ENCODE results near the gene CTBP2.

Gene CTBP2

GRCh38 chr10:124983321-124983720 is 177.0 kb downstream of the CTBP2 start:
- no peak overlapping the region for H3K4me3 ChIP-seq (ENCODE audit: low read length)
- no peak for DNase-seq (ENCODE audit: low read depth, low spot score)

- no peak for DNase-seq (ENCODE audit: low read depth, low spot score)
- H3K4me3 ChIP-seq (ENCODE audit: low read length): no peak overlapping the region
Measured at GRCh38 chr10:124978376-124978725, 182.0 kb downstream of the CTBP2 start.

GRCh38 chr10:124977648-124978375 is 182.6 kb downstream of the CTBP2 start:
- no peak overlapping the region for H3K4me3 ChIP-seq (ENCODE audit: low read length)
- DNase-seq (ENCODE audit: low read depth, low spot score): no peak

GRCh38 chr10:124977161-124977560 is 183.2 kb downstream of the CTBP2 start:
- no peak overlapping the region for H3K4me3 ChIP-seq (ENCODE audit: low read length)
- DNase-seq (ENCODE audit: low read depth, low spot score): no peak

- no peak overlapping the region for H3K4me3 ChIP-seq (ENCODE audit: low read length)
- no peak for DNase-seq (ENCODE audit: low read depth, low spot score)
Measured at GRCh38 chr10:124975977-124976514, 184.3 kb downstream of the CTBP2 start.

- no peak for DNase-seq (ENCODE audit: low read depth, low spot score)
- no peak overlapping the region for H3K4me3 ChIP-seq (ENCODE audit: low read length)
Measured at GRCh38 chr10:124974131-124974530, 186.2 kb downstream of the CTBP2 start.

- no peak overlapping the region for H3K4me3 ChIP-seq (ENCODE audit: low read length)
- DNase-seq (ENCODE audit: low read depth, low spot score): no peak
Measured at GRCh38 chr10:124972637-124973036, 187.7 kb downstream of the CTBP2 start.

GRCh38 chr10:124971276-124971675 is 189.1 kb downstream of the CTBP2 start:
- DNase-seq (ENCODE audit: low read depth, low spot score): peak; percentile 25
- H3K4me3 ChIP-seq (ENCODE audit: low read length): no peak overlapping the region

- no peak overlapping the region for H3K4me3 ChIP-seq (ENCODE audit: low read length)
- no peak for DNase-seq (ENCODE audit: low read depth, low spot score)
Measured at GRCh38 chr10:124967255-124967654, 193.1 kb downstream of the CTBP2 start.

GRCh38 chr10:124966008-124966407 is 194.4 kb downstream of the CTBP2 start:
- H3K4me3 ChIP-seq (ENCODE audit: low read length): no peak overlapping the region
- DNase-seq (ENCODE audit: low read depth, low spot score): no peak

- no peak overlapping the region for H3K4me3 ChIP-seq (ENCODE audit: low read length)
- no peak for DNase-seq (ENCODE audit: low read depth, low spot score)
Measured at GRCh38 chr10:124963866-124964720, 196.3 kb downstream of the CTBP2 start.

GRCh38 chr10:124962421-124962820 is 197.9 kb downstream of the CTBP2 start:
- H3K4me3 ChIP-seq (ENCODE audit: low read length): no peak overlapping the region
- no peak for DNase-seq (ENCODE audit: low read depth, low spot score)

- no peak for DNase-seq (ENCODE audit: low read depth, low spot score)
- H3K4me3 ChIP-seq (ENCODE audit: low read length): no peak overlapping the region
Measured at GRCh38 chr10:124961248-124961570, 199.2 kb downstream of the CTBP2 start.

- DNase-seq (ENCODE audit: low read depth, low spot score): no peak
- H3K4me3 ChIP-seq (ENCODE audit: low read length): no peak overlapping the region
Measured at GRCh38 chr10:124959564-124959963, 200.8 kb downstream of the CTBP2 start.

- no peak for DNase-seq (ENCODE audit: low read depth, low spot score)
- no peak overlapping the region for H3K4me3 ChIP-seq (ENCODE audit: low read length)
Measured at GRCh38 chr10:124957404-124957947, 202.9 kb downstream of the CTBP2 start.

GRCh38 chr10:124956764-124957163 is 203.6 kb downstream of the CTBP2 start:
- DNase-seq (ENCODE audit: low read depth, low spot score): no peak
- H3K4me3 ChIP-seq (ENCODE audit: low read length): no peak overlapping the region

GRCh38 chr10:124955868-124956267 is 204.5 kb downstream of the CTBP2 start:
- DNase-seq (ENCODE audit: low read depth, low spot score): no peak
- no peak overlapping the region for H3K4me3 ChIP-seq (ENCODE audit: low read length)

GRCh38 chr10:124955243-124955642 is 205.1 kb downstream of the CTBP2 start:
- no peak overlapping the region for H3K4me3 ChIP-seq (ENCODE audit: low read length)
- DNase-seq (ENCODE audit: low read depth, low spot score): no peak

- no peak overlapping the region for H3K4me3 ChIP-seq (ENCODE audit: low read length)
- DNase-seq (ENCODE audit: low read depth, low spot score): no peak
Measured at GRCh38 chr10:124953421-124953820, 206.9 kb downstream of the CTBP2 start.

GRCh38 chr10:124952123-124952522 is 208.2 kb downstream of the CTBP2 start:
- no peak overlapping the region for H3K4me3 ChIP-seq (ENCODE audit: low read length)
- no peak for DNase-seq (ENCODE audit: low read depth, low spot score)
